Middle frontal gyrus (tissue), 1 donor: ENCODE data around the gene DSCAML1.
"Not testable (repeated sequence)": the region's sequence is repeated elsewhere in the genome, so short reads cannot be mapped to it uniquely, and the experiment has no call there.

ENCODE experiments used
- DNase-seq: peaks from one replicate; pipeline ENCODE4 v3.0.0-alpha.2; 2015; ENCODE audit warnings: low spot score; ENCODE audit errors: extremely low spot score

The DSCAML1 gene

DNA sequence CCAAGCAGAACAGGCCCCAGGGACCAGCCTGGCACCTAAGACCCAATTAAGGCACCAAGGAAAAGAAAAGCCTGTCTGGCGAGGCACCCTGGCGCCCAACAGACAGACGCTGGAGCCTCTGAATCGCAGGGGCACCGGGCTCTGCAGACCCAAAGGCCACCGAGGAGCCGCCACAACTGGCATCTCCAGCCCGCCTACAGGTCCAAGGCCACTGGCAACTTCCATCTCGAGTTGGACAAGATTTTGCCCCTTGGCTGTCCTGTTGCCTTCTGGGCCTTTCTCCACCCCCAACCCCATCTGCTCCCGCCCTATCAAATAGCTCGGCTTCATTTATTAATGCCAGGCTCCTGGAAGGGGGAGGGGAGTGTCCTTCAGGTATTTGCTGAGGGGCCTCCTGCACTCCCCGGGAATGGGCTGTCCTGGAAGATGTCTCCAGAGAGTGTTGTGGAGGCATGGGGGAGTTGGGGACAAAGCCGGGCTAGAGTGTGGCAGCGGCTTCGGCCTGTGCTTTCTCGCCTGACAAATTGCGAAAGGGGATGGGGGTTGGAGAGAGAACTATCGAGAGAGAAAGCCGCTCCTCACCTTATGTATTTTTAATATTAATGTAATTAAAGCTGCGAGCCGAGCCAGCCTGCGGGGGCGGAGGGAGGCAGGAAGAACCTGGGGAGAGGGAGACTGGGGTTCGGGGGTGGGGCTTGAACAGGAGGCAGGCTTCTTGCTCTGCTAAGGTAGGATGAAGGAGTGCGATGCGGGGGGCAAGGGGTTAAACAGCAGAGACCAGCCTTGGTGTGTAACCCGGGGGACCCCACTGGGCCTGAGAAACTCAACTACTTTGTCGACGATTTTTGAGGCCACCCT is 2.0 kb downstream of the DSCAML1 start:
- no peak for DNase-seq

GRCh38 chr11:117794135-117794534 is 2.9 kb downstream of the DSCAML1 start:
- DNase-seq: no peak

DNA sequence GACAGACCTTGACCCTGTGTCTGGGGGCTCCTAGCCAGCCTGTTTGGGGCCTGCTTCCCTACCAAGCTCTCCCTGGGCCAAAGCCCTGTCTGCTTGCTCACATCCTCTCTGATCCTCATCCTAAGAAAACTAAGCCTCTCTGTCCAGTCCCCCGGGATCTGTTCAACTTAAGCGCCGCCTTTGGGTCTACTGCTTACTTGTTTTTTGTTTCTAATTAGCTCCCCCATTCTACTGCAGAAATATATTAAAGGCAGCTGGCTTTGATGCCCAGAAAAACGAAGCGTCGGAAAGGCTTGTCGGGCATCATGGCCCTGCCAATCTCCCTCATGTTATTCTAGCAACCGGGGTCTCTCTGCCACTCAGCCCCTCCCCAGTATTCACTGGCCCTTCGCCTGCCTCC is 3.4 kb downstream of the DSCAML1 start:
- DNase-seq: no peak

GRCh38 chr11:117792992-117793391 is 4.0 kb downstream of the DSCAML1 start:
- no peak for DNase-seq

- no peak for DNase-seq
Observed at GRCh38 chr11:117792241-117792640, 4.8 kb downstream of the DSCAML1 start.

DNA sequence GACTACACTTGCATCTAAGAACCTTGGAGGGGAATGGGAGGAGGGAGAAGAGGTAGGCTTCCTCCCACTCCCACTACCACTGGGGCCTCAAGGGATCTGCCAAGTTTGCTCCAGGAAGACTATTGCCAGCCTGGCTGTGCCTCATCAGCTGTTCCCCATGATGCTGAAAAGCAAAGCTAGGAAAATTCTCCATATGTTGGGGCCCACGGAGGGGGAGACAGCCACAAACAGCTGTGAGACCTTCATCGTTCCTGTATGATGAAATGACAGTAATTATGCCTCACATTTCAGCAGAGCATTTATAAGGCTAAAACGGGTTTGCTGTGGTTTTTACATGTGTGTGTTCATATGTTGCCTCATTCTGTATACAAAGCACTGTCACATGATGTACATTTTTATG is 6.7 kb downstream of the DSCAML1 start:
- DNase-seq: no peak

DNA sequence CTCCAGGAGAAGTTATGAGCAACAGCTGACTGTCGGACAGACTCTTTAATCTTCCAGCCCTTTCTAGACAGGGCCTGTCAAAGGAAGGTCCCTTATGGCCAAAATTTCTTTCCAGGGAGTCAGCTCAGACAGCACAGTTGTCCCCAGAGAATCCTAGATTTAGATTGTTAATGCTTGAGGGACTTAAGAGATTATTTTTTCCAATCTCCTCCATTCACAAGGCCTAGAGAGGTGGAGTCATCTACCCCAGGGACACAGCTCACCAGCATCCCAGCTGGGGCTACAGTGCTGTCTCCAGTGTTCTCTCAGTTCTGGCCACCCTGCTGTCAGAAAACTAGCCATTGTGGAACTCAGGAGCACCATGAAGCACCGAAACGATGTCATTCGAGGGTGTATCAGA is 7.8 kb downstream of the DSCAML1 start:
- DNase-seq: no peak

- no peak for DNase-seq
Observed at GRCh38 chr11:117786135-117786870, 10.7 kb downstream of the DSCAML1 start.

DNA sequence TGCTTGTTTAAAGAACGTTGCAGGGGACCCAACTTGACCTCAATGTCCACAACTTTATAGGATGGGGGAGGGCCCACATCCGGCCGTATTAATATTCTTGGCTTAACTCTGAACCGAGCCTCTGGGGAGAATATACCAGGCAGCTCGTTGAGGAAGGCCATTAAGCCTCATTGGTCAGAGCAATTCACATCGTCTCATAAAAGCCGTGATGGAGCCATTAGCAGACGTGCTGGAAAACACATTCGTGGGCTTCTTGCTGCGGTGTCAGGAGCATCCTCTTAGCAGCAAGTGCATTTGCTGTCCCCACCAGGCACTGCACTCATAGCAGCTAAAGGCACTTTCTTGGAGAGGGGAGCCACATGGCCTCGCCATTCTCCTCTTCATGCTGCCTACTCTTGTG is 14.9 kb downstream of the DSCAML1 start:
- no peak for DNase-seq

GRCh38 chr11:117781627-117782026 is 15.4 kb downstream of the DSCAML1 start:
- DNase-seq: no peak

DNA sequence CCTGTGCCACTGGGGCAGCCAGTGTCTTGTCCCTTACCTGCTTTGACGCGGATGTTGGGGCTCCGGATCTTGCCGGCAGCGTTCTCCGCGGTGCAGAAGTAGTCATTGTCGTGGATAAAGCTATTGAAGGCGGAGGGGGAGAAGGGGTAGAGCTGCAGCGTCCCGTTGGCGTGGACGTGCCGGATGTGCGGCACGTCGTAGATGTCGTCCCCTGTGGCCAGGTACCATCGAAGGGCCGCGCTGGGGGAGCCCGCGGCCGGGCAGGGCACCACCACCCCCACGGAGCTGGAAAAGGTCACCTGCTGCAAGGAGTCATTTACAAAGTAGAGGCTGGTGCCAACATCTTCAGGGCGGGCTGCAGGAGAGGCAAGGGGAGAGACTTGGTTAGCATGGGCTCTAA is 16.6 kb downstream of the DSCAML1 start:
- DNase-seq: no peak

DNA sequence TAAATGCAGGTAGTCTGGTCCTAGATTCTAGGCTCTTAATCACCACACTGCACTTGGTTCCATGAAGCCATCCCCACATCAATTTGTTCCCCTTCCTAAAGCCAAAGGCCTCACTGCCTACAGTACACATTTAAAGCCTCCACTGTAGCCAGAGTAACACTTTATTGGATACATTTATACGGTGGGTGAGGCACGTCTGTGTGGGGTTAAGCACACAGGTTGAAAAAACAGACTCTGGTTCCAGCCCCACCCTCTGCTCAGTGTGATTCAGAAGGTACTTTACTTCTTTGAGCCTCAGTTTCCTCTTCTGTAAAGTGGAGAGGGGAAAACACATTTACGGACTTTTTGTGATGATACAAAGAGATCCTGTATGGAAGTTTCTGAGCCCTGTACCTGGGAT is 22.5 kb downstream of the DSCAML1 start:
- DNase-seq: no peak

DNA sequence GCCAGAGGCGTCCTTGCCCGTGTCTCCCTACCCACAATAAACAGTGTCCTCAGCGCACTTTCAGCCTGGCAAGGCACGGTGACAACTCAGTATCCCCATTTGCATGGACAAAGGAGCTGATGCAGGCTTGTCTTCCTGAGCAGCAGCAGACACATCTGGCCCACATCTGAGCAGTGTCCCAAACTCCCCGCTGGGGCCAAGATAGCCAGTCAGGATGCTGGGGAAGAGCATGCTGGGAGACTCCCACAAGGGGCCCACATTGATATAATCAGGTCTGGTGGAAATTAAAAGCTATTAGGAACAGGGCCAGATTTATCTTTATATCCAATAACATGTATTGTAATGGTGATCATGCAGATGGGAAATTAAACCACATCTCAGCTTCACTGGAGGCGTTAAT is 24.7 kb downstream of the DSCAML1 start:
- DNase-seq: no peak

DNA sequence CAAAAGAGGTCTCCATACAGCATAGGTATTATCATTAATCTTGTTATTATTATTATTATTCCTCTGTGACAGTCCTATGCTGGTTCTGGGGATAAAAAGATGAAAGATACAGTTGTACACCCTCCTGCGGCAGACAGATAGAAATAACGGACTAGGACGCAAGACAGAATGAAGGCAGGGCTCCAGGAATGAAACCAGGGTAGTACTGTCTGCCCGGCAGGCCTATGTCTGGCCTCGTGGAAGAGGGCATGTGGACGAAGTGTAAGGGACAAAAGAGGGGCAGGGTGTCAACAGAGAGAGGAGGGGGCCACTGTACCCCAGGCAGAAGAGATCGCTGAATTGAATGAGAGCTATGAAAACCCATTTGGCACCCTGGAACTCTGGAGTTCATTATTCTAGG is 25.2 kb downstream of the DSCAML1 start:
- DNase-seq: no peak

DNA sequence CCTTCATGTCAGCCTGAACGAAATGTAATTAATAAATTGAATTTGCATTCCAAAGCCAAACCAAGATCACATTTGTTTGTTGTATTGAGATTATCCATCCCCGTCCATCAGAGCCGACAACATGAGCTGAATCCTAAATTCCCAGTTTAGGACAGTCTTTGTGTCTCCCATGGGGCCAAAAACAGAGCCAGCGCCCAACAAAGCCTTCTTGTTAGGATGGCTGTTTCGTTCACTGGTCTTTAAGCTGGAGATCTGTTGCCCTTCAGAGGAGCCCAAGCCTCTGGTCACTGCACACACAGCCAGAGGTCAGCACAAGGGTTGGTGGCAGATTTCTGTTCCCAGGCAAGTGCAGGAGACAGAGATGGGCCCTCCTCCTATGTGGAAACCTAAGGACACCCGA is 25.8 kb downstream of the DSCAML1 start:
- peak; percentile 58 for DNase-seq

DNA sequence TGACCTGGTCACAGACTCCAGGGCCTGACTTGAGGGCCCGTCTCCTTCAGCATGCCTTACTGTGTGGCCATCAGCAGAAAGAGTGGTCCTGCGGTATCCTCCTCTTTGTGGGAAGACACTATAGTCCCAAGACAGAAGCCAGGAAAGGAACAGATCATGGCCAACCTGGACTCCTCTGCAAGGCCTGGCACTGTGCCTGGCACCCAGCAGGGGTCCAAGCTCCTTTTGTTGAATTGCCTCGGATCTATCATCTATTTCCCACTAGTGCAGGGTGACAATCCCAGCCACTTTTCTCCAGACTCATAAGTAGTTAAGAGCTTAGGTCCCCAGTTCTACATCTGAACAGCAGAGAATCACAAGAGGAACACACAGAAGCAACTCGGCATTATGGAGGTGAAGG is 27.0 kb downstream of the DSCAML1 start:
- DNase-seq: no peak

- DNase-seq: no peak
Observed at GRCh38 chr11:117769533-117769932, 27.5 kb downstream of the DSCAML1 start.

- no peak for DNase-seq
Observed at GRCh38 chr11:117768506-117768905, 28.5 kb downstream of the DSCAML1 start.

- no peak for DNase-seq
Observed at GRCh38 chr11:117767071-117767470, 29.9 kb downstream of the DSCAML1 start.

DNA sequence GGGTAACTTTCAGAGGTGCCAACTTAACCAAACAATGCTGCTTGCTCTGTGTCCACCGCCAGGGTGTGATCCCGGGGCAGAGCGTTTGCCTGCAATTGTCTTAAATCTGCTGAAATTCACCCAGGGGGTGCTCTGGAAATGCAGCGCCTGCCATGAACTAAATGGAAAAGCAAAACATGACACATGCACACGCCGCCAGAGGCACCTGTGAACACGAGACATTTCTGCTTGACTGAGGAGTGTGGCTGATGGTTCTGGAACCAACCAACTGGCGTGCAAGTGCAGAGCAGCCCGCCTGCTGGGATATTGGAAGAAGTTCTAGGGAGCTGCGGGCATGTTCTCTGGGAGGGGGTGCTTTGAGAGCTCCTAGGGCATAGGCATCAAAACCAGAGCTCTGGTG is 30.4 kb downstream of the DSCAML1 start:
- no peak for DNase-seq

DNA sequence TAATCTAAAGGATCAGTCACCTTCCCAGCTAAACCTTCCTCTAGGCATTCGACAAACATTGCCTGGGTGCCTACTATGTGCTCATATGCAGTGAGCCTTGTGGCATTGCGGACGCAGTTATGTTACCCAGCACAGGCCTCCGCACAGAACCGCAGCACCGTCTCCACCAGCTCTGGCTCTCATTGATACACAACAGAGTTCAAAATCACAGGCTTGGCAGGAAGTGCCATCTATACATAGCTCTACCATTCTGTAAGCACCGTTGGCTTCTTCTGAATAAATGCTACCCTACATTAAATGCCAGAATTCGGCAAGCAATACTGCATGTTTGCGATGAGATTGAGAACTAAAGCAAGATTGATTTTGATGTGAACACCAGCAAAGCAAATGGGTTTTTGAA is 31.0 kb downstream of the DSCAML1 start:
- DNase-seq: no peak

GRCh38 chr11:117765068-117765467 is 31.9 kb downstream of the DSCAML1 start:
- DNase-seq: no peak

- not testable (repeated sequence) for DNase-seq
Observed at GRCh38 chr11:117763465-117763864, 33.6 kb downstream of the DSCAML1 start.
